H1 (cell line): Measurements from ENCODE around the gene SEZ6L. TPM values are rescaled to one million over a fixed set of nuclear protein-coding genes. Genes with fewer than 3 reads are reported as not detected.
A peak's percentile ranks its signal among the peaks of the same experiment; 100 is the strongest.

Experiments
- ATF3 ChIP-seq: IDR thresholded peaks from 2 replicates; pipeline ENCODE4 v1.6.1; 2011; ENCODE audit warnings: low read depth, mild to moderate bottlenecking, low read length; ENCODE audit not compliant: insufficient read depth
- BACH1 ChIP-seq: IDR thresholded peaks from 2 replicates; pipeline ENCODE4 v1.6.1; 2012; ENCODE audit warnings: low read length, improper control_type of control experiment
- BCL11A ChIP-seq, 2 experiments: IDR thresholded peaks; one replicate each; pipeline ENCODE4 v1.6.1; 2011; ENCODE audit warnings: low read depth in 2 of 2, low read length in 2 of 2, mild to moderate bottlenecking in 2 of 2
- BRCA1 ChIP-seq: IDR thresholded peaks from 2 replicates; pipeline ENCODE4 v1.6.1; 2012; ENCODE audit warnings: low read depth, low read length, improper control_type of control experiment
- CBX5 ChIP-seq: fragments of 300-800, 300-1000 bp; sonication (generic); IDR thresholded peaks from 2 replicates; pipeline ENCODE4 v1.7.1; 2016; ENCODE audit warnings: antibody characterized with exemption, low read length, low read depth
- CHD1 ChIP-seq: IDR thresholded peaks from 2 replicates; pipeline ENCODE4 v1.6.1; 2012; ENCODE audit warnings: low read depth, low read length, improper control_type of control experiment
- CTCF ChIP-seq, 3 experiments: IDR thresholded peaks; 1 replicate in 2 of 3; 2 replicates in 1 of 3; pipeline versions ENCODE4 v1.5.1 to v1.6.1; 2011; ENCODE audit warnings: low read length in 3 of 3, mild to moderate bottlenecking in 3 of 3, inconsistent platforms in 2 of 3, low read depth in 1 of 3, moderate library complexity in 1 of 3; ENCODE audit not compliant: insufficient read depth in 1 of 3; ENCODE audit errors: control extremely low read depth in 1 of 3
- EGR1 ChIP-seq: IDR thresholded peaks from 2 replicates; pipeline ENCODE4 v1.6.1; 2011; ENCODE audit warnings: low read depth, low read length, borderline replicate concordance
- GTF2F1 ChIP-seq: IDR thresholded peaks from 2 replicates; pipeline ENCODE4 v1.6.1; 2012; ENCODE audit warnings: low read depth, low read length, improper control_type of control experiment, borderline replicate concordance
- KDM1A ChIP-seq: fragments of 200-600, 300-600 bp; sonication (generic); IDR thresholded peaks from 2 replicates; pipeline ENCODE4 v1.7.1; 2016; ENCODE audit warnings: mild to moderate bottlenecking, low read length, borderline replicate concordance
- NRF1 ChIP-seq: IDR thresholded peaks from 2 replicates; pipeline ENCODE4 v1.6.1; 2011; ENCODE audit warnings: mild to moderate bottlenecking, low read depth, low read length, improper control_type of control experiment
- RNF2 ChIP-seq: fragments of 200-900, 300-1000 bp; sonication (generic); IDR thresholded peaks from 2 replicates; pipeline ENCODE4 v1.7.1; 2016; ENCODE audit warnings: borderline replicate concordance, low read depth, mild to moderate bottlenecking, antibody characterized with exemption, low read length; ENCODE audit not compliant: poor library complexity, severe bottlenecking; ENCODE audit errors: missing control alignments
- SUZ12 ChIP-seq: fragments of 200-600 bp; sonication (generic); IDR thresholded peaks from 2 replicates; pipeline ENCODE4 v1.6.1; 2012; ENCODE audit warnings: mild to moderate bottlenecking, inconsistent platforms, low read length, moderate library complexity, mixed read lengths
- TAF1 ChIP-seq: IDR thresholded peaks from 2 replicates; pipeline ENCODE4 v1.6.1; 2011; ENCODE audit warnings: mild to moderate bottlenecking, low read depth, low read length
- TAF7 ChIP-seq: optimal IDR thresholded peaks from 2 replicates; pipeline ENCODE3; 2011; ENCODE audit warnings: low read depth, mild to moderate bottlenecking, inconsistent platforms, low read length, moderate library complexity, borderline replicate concordance
- TCF12 ChIP-seq: IDR thresholded peaks from 2 replicates; pipeline ENCODE4 v1.6.1; 2011; ENCODE audit warnings: low read depth, mild to moderate bottlenecking, low read length
- TEAD4 ChIP-seq: IDR thresholded peaks from 2 replicates; pipeline ENCODE4 v1.6.1; 2012; ENCODE audit warnings: low read depth, low read length, inconsistent platforms, mixed read lengths
- polyA plus RNA-seq, 7 experiments: library from polyadenylated mRNA; depleted of rRNA in 3 of 7; stranded (reverse) in 5 of 7; unstranded in 2 of 7; fragments of >200 nt in 5 of 7; fragments of 200-250 nt in 2 of 7; gene quantifications; 1 replicate in 5 of 7; 2 replicates in 1 of 7; 4 replicates in 1 of 7; pipeline versions ENCODE4 v1.2.1 to v1.2.3, GENCODE V29; 2011 to 2013; ENCODE audit warnings: missing spikeins in 2 of 7, mixed read lengths in 2 of 7
- total RNA-seq: library from RNA; stranded (reverse); fragmentation: NEBNext Ultra II Directional; extraction: Animal tissue kit (Norgen Biotek cat#: 25700); gene quantifications from 2 replicates; pipeline ENCODE4 v1.2.1, GENCODE V29; 2021

The SEZ6L gene
- total and polyA plus RNA-seq, 2 of the 8 experiments (the other 6 are each of a cell fraction or from before 2014, with no cell fraction given) = 0.06 to 0.33 TPM

GRCh38 chr22:26134654-26135330 lies 34.5 kb upstream of the SEZ6L start (continued):
- no peak for TF ChIP-seq SUZ12
- no peak for TF ChIP-seq BCL11A (IDR thresholded peaks at IDR 0.05; ENCODE audit: low read depth in 2 of 2, low read length in 2 of 2)
- no peak for TF ChIP-seq TAF1
- TF ChIP-seq TEAD4 = no peak
- TF ChIP-seq CBX5 = no peak
- TF ChIP-seq NRF1 = no peak
- no peak for TF ChIP-seq EGR1
- TF ChIP-seq KDM1A = 0 out of 2 replicates have a peak, but pooled peaks have one; percentile 15
- no peak for TF ChIP-seq BACH1
- no peak for TF ChIP-seq CHD1
- no peak for TF ChIP-seq TCF12
- TF ChIP-seq CTCF (IDR thresholded peaks at IDR 0.05; ENCODE audit: control extremely low read depth in 1 of 3, insufficient read depth in 1 of 3, low read depth in 1 of 3, low read length in 3 of 3) = peak; percentile 28 to 65 (median 57)
- no peak for TF ChIP-seq BRCA1
- no peak for TF ChIP-seq ATF3
- no peak for TF ChIP-seq RNF2
- TF ChIP-seq GTF2F1 = no peak
- no peak for TF ChIP-seq TAF7
